ENCODE data around the gene KLF5.

Gene KLF5

DNA sequence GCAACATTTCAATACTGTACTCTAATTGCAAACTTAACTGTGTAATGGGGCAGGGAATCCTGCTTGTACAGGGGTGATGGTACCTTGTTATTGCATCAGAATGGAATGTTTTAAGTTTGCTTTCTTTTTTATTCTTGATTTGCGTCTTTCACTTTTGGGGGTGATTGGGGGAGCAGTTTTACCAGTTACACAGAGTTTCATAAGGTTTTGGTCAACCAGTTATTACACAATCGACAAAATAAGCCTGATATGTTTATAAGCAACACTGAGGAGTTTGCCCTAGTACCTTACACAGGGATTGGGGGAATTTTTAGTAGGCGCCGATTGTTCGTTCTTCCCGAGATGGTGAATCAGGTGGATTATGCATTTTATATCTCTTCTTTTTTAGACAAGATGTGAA, 2.7 kb downstream of the KLF5 start:
- FAIRE-seq (no peak), DNase-seq (ENCODE audit: insufficient read length) (no peak)
- no peak for TF ChIP-seq POLR2A (IDR thresholded peaks at IDR 0.05; ENCODE audit: low read depth, low read length)

DNA sequence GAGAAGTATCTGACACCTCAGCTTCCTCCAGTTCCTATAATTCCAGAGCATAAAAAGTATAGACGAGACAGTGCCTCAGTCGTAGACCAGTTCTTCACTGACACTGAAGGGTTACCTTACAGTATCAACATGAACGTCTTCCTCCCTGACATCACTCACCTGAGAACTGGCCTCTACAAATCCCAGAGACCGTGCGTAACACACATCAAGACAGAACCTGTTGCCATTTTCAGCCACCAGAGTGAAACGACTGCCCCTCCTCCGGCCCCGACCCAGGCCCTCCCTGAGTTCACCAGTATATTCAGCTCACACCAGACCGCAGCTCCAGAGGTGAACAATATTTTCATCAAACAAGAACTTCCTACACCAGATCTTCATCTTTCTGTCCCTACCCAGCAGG, 3.1 kb downstream of the KLF5 start:
- TF ChIP-seq TAF1 (IDR thresholded peaks at IDR 0.05; ENCODE audit: borderline replicate concordance, low read depth, low read length) (no peak), POLR2AphosphoS5 (IDR thresholded peaks at IDR 0.05; ENCODE audit: low read depth, low read length) (no peak), POLR2A (IDR thresholded peaks at IDR 0.05; ENCODE audit: low read depth, low read length) (no peak)
- FAIRE-seq (no peak), DNase-seq (ENCODE audit: insufficient read length) (no peak)

DNA sequence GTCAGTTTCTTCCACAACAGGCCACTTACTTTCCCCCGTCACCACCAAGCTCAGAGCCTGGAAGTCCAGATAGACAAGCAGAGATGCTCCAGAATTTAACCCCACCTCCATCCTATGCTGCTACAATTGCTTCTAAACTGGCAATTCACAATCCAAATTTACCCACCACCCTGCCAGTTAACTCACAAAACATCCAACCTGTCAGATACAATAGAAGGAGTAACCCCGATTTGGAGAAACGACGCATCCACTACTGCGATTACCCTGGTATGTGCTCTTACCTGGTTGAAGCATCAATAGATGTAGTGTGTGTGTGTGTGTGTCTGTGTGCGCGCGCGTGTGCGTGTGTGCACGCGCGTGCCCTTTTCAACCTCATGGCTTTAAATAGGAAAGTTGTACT, 3.7 kb downstream of the KLF5 start:
- TF ChIP-seq POLR2A (IDR thresholded peaks at IDR 0.05; ENCODE audit: low read depth, low read length) (no peak), POLR2AphosphoS5 (IDR thresholded peaks at IDR 0.05; ENCODE audit: low read depth, low read length) (no peak), TAF1 (IDR thresholded peaks at IDR 0.05; ENCODE audit: borderline replicate concordance, low read depth, low read length) (no peak)
- DNase-seq (ENCODE audit: insufficient read length) = no peak
- no peak for FAIRE-seq

DNA sequence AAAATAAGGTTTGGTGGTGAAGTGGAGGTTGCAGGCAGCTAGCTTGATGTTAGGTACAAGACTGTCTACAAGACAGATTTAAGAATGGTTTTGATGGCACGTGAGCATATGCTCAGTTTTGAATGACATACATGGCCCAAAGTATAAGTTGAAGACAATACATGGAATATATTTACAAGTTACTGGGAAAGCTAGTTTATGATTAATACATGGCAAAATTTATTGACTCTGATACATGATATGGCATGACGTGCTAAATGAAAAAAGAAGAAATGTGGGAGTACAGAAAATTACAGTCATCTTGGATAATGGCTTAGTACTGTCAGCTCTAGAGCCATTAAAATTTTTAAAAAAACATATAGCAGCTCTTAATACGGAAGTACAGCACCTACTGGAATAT, 4.4 kb downstream of the KLF5 start:
- TF ChIP-seq TAF1 (IDR thresholded peaks at IDR 0.05; ENCODE audit: borderline replicate concordance, low read depth, low read length) = no peak
- no peak for TF ChIP-seq POLR2A (IDR thresholded peaks at IDR 0.05; ENCODE audit: low read depth, low read length)
- TF ChIP-seq POLR2AphosphoS5 (IDR thresholded peaks at IDR 0.05; ENCODE audit: low read depth, low read length) = no peak
- DNase-seq (ENCODE audit: insufficient read length) = no peak
- no peak for FAIRE-seq

DNA sequence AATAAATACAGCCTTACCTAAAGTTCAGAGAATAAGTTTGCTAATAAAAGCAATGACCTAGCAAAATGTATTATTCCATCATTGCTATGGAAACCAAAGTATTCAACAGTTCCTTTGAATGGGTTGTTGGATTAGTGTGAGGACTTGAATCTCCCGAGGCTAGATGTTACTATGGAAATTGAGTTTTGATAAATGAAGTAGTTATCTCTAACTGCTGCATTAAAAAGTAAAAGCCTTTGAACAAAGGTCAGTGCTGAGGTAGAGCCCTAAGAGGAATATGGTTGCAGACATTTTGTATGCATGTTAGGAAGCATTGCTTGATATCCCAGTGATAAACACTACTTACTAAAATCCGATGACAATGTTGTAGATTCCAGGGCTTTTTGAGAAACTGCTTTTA, 6.2 kb downstream of the KLF5 start:
- DNase-seq (ENCODE audit: insufficient read length) = no peak
- TF ChIP-seq POLR2A (IDR thresholded peaks at IDR 0.05; ENCODE audit: low read depth, low read length) (no peak), POLR2AphosphoS5 (IDR thresholded peaks at IDR 0.05; ENCODE audit: low read depth, low read length) (no peak), TAF1 (IDR thresholded peaks at IDR 0.05; ENCODE audit: borderline replicate concordance, low read depth, low read length) (no peak)
- no peak for FAIRE-seq

DNA sequence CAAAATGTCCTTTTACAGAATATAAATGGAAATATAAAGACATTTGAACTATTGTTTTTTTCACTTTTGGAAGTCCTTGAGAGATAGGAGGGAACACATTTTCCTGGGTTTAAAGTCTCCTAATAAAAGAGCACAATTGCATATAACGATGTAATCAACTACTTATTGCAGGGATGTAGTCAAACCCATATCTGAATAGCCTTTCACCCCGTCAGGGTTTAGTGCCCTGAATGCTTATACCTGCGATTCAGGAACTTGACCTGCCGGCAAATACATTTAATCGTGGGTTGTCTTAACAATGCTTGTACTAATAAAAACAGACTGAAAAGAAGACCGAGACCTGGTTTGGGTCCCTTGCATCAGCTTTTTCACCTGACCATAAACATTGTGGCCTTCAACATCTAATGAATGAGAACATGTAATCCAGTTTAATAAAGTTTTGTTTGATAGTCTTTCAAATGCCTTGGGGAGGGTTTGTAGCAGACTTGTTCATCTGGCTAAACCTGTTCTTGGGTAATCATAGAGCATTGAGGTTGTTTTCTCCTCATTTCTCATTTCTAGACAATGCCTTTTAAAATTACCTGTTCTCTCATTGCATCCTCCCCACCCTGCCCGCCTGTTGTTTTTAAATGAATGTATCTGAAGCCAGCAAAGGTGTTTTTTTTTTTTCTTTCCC, 7.0 kb downstream of the KLF5 start:
- FAIRE-seq (peak; percentile 24), DNase-seq (ENCODE audit: insufficient read length) (no peak)
- TF ChIP-seq POLR2AphosphoS5 (IDR thresholded peaks at IDR 0.05; ENCODE audit: low read depth, low read length) (no peak), TAF1 (IDR thresholded peaks at IDR 0.05; ENCODE audit: borderline replicate concordance, low read depth, low read length) (no peak)

DNA sequence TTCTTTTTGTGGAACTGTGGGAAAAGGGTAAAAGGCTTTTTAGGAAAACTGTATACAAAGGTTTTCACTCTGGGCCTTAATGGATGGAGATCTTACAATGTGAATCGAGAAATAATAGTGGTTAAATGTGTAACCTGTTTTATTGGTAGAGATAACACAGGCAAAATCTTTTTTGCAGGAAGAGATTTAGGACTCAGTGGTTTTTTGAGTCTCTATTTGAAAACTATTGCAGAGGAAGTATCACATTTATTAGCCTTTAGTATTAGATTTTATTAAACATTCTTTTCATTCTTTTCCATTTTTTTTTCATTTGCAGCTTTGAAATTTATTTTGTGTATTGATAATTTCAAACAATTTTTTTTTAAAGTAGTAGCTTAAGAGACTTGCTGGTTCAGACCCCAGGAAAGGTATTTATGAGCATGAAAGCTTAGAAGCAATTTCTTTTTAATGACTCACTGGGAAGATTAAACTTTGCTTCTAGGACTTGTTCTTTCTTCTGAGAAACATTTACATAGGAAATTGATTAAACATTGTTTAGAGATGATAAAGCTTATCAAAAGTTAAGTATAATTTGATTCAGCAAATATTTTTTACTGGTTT, 10.5 kb downstream of the KLF5 start:
- TF ChIP-seq TAF1 (IDR thresholded peaks at IDR 0.05; ENCODE audit: borderline replicate concordance, low read depth, low read length) (no peak), POLR2A (IDR thresholded peaks at IDR 0.05; ENCODE audit: low read depth, low read length) (no peak), POLR2AphosphoS5 (IDR thresholded peaks at IDR 0.05; ENCODE audit: low read depth, low read length) (no peak)
- no peak for FAIRE-seq
- DNase-seq (ENCODE audit: insufficient read length) = no peak

DNA sequence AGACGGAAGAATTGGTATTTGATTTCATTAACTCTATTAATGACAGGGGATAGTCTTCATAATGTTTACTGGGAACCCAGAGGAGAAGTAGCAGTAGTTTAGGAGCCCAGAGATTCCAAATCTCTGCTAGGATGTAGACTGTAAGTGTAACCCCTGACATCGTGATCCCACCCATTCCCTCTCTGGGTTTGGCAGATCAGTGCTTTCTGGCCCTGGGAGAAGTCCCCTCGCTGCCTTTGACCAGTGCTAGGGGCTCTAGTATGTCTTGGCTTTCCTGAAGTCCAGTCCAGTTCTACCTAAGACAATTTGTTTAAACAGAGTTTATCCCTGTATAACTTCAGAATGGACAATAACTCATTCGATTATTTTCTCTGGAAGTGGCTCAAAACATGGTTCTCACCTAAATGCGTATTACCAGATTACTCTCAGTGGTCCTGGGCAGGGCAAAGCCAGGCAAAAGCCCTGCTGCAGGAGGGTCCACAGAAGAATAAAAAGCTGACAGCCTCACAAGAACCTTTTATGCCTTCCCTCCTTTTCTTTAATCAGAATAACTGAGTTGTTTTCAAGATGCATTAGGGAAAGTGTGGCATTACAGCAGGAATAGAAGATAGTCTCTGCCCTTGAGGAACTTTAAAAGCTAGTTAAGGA, 11.8 kb downstream of the KLF5 start:
- no peak for FAIRE-seq
- no peak for DNase-seq (ENCODE audit: insufficient read length)

DNA sequence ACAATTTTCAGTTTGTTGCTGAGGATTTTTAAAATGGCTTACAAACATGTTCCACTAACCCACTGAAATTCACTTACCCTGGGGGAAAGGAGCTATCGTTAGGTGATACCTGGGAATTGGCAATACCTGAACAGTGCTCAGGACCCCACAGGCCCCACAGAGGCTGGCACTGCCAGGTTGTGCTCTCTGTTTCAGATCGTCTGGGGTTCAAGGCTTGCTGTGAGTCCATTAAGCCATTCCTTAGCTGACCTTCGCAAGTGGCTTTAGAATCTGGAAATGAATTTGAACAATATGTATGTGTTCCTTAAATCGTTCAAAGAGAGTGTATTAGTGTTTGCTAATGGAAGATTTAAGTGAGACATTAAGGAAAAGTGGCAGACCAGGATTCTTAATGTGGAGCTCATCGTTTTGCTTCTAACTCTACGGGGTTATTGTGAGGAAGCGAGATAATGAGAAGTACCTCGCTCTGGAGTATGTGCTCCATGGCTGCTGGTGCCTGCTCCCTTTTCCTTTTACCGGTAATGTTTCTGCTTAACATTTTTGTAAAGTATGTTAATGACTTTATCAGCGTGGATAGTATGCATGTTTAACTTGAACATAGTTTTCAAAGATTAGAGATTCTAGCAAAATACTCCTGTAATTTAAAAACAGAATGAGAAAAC, 13.6 kb downstream of the KLF5 start:
- no peak for TF ChIP-seq POLR2A (IDR thresholded peaks at IDR 0.05; ENCODE audit: low read depth, low read length)
- TF ChIP-seq POLR2AphosphoS5 (IDR thresholded peaks at IDR 0.05; ENCODE audit: low read depth, low read length) = no peak
- no peak for TF ChIP-seq TAF1 (IDR thresholded peaks at IDR 0.05; ENCODE audit: borderline replicate concordance, low read depth, low read length)
- FAIRE-seq (no peak), DNase-seq (ENCODE audit: insufficient read length) (no peak)

More for the DNA sequence above, 11.8 kb downstream of the KLF5 start:
- TF ChIP-seq POLR2A (IDR thresholded peaks at IDR 0.05; ENCODE audit: low read depth, low read length) = no peak
- TF ChIP-seq POLR2AphosphoS5 (IDR thresholded peaks at IDR 0.05; ENCODE audit: low read depth, low read length) = no peak
- no peak for TF ChIP-seq TAF1 (IDR thresholded peaks at IDR 0.05; ENCODE audit: borderline replicate concordance, low read depth, low read length)

DNA sequence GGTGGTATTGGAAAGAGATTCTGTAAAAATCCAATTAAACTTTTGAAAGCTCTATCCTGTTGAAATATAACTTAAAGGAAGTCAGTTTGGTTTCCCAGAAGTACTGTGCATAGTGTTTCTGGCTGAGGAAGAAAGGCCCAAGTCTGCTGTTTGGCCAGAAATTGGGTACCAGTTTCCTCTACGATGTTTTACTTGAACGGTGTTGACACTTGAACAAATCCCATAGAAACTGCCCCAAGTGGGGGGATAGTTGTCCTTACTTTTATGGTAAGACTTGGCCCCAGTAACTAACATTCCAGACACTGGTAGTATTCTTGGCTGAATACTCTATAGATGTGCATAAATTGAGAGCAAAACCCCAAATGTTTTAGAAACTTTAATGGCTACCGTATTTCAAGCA, 14.2 kb downstream of the KLF5 start:
- DNase-seq (ENCODE audit: insufficient read length) (no peak), FAIRE-seq (no peak)
- no peak for TF ChIP-seq POLR2AphosphoS5 (IDR thresholded peaks at IDR 0.05; ENCODE audit: low read depth, low read length)
- TF ChIP-seq TAF1 (IDR thresholded peaks at IDR 0.05; ENCODE audit: borderline replicate concordance, low read depth, low read length) = no peak
- no peak for TF ChIP-seq POLR2A (IDR thresholded peaks at IDR 0.05; ENCODE audit: low read depth, low read length)

DNA sequence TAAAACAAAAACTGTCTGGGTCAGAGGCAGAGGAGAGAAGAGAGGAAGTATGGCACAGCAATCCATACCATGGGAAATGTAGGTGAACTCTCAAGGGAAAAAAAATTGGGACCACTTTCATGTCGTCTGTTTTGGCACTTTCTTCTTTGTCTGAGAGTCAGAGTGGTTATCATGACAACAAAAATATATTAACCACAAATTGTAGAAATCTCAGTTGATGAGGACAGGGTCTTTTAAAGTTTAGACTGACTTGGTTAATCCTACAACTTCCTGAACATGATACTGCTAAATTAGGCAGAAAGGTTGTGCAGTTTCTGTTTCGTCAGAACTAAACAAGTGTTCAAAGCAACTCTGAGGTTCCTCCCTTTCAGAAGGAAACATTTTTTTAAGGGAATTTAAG, 15.2 kb downstream of the KLF5 start:
- no peak for DNase-seq (ENCODE audit: insufficient read length)
- FAIRE-seq = no peak

DNA sequence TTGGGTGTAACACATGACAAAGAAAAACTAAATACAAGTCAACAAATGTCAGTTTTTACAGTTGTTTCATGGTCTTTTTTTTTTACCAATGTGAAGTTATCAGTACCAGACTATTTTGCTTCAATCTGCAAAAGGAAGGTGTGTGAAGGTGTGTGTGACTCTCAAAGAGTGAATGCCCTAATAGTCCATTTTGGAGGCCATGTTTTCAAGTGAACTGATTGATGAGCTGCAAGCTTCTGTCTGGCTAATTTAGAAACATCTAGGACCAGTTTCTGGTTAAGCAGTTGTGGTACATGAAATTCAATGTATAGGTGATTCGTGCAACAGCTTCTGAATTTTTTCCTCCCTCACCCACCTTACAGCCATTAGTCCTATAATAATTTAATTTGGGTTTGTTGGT, 16.1 kb downstream of the KLF5 start:
- no peak for TF ChIP-seq POLR2AphosphoS5 (IDR thresholded peaks at IDR 0.05; ENCODE audit: low read depth, low read length)
- DNase-seq (ENCODE audit: insufficient read length) (no peak), FAIRE-seq (no peak)

More for the DNA sequence above, 15.2 kb downstream of the KLF5 start:
- TF ChIP-seq POLR2AphosphoS5 (IDR thresholded peaks at IDR 0.05; ENCODE audit: low read depth, low read length) = no peak
- no peak for TF ChIP-seq TAF1 (IDR thresholded peaks at IDR 0.05; ENCODE audit: borderline replicate concordance, low read depth, low read length)
- no peak for TF ChIP-seq POLR2A (IDR thresholded peaks at IDR 0.05; ENCODE audit: low read depth, low read length)

Data from GM12892 (cell line).